ENCODE measurements around the gene EGR1. TPM values are rescaled to one million over a fixed set of nuclear protein-coding genes. Genes with fewer than 3 reads are reported as not detected.
"Not testable (repeated sequence)": the region's sequence is repeated elsewhere in the genome, so short reads cannot be mapped to it uniquely, and the experiment has no call there.

Gene EGR1
- total RNA-seq, 1 donor from 2014 or later, result 14.9 TPM

DNA sequence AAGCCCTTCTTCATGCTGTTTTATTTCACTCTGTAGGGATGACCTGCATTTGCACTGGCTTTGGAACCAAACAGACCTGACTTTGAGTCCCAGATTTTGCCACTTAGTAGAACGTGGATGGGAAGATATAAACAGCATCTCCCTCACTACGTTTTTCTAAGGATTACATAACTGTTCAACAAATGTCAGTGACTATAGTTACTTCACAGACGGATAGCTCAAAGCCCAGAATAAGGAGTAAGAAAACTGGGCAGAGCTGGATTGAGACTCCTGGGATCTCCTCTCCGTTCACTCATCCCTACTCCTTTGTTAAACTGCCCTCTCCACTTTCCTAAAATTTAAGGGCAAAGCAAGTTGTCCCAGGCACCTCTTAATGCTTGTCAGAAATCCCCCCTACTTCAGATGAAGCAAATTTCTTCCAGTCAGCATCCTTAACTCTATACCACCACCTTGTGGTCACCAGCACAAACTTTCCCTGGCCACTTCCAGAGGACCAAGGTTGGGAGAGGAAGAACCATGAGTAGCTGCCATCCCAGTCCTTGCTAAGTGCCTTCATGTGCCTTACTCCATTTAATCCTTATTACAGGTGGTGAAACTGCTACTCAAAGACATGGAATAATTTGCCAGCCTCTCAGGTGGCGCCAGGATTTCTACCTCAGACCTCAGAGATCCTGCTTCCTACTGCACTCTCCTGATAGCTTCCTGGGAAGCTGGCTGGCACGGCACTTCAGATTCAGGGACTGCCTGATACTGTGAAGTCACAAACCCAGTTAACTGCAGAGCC lies 38.4 kb downstream of the EGR1 start:
- intact Hi-C loops (cut with micrococcal nuclease), result loop anchor here (1.0 kb wide), 4 partner anchors 11 to 323 kb away; partner anchors contain the start of gene EGR1

DNA sequence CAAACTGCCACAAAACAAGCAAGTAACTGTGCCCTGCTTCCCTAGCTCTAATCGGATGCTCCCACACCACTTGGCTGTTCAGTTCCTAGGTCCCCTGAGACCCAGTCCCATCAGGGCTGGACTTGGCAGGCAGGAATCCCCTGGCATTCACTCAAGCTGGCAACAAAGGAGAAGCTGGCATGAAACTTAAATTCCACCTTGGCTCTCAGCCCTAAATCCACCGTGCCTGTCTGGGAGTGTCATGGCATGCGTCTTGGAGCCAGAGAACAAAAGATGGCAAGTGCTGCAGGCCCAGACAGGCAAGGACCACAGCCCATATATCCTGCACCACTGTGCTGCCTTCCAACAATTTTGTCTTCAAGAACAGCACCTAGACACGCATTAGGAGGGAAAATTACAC lies 39.5 kb downstream of the EGR1 start:
- intact Hi-C loops (cut with micrococcal nuclease), result no loop called here

DNA sequence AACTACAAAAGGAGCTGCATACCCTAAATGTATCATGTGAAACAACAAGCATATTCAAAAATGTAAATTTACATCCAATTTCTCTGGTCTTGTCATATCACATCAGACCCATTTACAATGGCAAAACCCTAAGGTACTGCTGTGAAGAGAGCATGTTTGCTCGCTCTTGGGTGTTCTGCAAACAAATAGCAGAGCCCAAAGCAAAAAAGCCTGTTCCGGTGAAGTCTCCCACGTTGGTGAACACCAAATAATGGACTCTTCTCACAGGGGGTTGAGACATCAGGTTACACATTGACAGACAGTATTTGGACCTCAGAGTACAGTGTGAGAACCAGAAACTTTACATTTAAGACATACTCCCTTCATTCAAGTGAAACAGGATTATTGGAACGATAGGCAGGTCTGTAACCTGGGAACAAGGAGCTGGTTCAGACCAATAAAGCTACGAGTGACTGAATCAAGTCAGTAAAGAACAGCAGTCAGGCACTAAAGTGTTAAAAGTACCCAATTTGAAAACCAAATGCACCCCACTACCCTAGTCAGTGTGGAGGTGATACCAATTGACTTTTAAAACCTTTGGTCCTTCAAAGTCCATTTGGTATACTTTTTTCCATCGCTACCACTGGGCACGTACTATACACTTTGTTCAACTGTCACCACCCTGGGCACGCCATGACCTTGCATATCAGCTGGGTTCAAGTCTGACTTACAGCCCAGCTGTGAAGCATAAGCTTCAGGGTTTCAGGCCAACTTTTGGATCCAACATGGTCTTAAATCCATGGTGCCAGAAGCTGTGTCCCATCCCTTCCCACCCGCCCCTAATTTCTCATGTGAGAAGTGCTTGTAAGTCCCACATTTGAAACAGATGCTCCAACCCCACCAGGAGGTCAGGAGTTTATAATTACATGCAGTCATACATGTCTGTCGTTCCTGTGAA lies 41.4 kb downstream of the EGR1 start:
- intact Hi-C loops (cut with micrococcal nuclease), result no loop called here

GRCh38 chr5:138507485-138507884 lies 42.2 kb downstream of the EGR1 start:
- intact Hi-C loops (cut with micrococcal nuclease), result not testable (repeated sequence)

DNA sequence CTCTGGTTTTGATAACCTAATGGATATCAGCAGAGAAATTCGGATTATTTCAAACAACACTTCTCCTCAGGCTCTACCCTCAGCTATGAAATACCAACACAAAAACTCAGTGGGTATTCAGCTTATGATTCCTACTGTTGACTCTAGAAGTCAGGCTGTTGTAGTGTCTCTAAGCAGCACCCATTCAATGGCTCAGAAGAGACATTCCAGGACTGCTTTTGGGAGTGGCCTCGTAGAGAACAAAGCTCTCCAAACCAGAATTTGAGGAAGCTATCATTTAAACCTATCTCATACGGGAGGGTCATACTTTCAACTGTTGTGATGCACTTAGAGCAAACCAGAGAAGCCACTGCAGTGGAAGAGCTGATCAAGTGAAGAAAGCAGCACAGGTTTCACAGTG lies 43.7 kb downstream of the EGR1 start:
- intact Hi-C loops (cut with micrococcal nuclease), result no loop called here

DNA sequence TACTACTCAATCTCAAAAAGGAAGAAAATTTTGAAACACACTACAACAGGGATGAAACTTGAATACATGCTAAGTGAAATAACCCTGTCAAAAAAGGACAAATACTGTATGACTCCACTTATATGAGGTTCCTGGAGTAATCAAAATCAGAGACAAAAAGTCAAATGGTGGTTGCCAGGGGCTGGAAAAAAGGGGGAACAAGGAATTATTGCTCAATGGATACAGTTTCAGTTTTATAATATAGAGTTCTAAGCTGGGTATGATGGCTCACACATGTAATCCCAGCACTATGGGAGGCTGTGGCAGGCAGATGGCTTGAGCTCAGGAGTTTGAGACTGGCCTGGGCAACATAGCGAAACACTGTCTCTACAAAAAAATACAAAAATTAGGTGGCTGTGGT lies 48.7 kb downstream of the EGR1 start:
- intact Hi-C loops (cut with micrococcal nuclease), result no loop called here

- intact Hi-C loops (cut with micrococcal nuclease), result no loop called here
Measured at GRCh38 chr5:138515556-138516245, 50.4 kb downstream of the EGR1 start.

GRCh38 chr5:138517437-138517836 lies 52.2 kb downstream of the EGR1 start:
- intact Hi-C loops (cut with micrococcal nuclease), result no loop called here

Other genes with a start within 250 kb of the EGR1 start
- gene GFRA3, start 190.9 kb upstream of the EGR1 start, total RNA-seq, result 0.10 and 0.17 TPM in 2 replicates
- gene CDC25C, start 133.7 kb upstream of the EGR1 start, total RNA-seq, result 7.5 and 9.1 TPM in 2 replicates
- 23.6 and 23.9 TPM in 2 replicates for gene FAM53C, start 127.2 kb upstream of the EGR1 start, total RNA-seq
- 63.9 and 68.5 TPM in 2 replicates for gene KDM3B, start 112.8 kb upstream of the EGR1 start, total RNA-seq
- 1.1 and 1.8 TPM in 2 replicates for gene REEP2, start 26.4 kb upstream of the EGR1 start, total RNA-seq
- 95.7 and 102 TPM in 2 replicates for gene ETF1, start 77.8 kb downstream of the EGR1 start, total RNA-seq
- gene HSPA9, start 109.9 kb downstream of the EGR1 start, total RNA-seq, result 191 and 201 TPM in 2 replicates

All from T-helper 1 cell treated with Interleukin-12 subunit alpha and Interleukin-12 subunit beta and Interleukin-4 antibody, amounts not matched to agents 30 ng/mL and 1 ng/mL, for 36 hours (primary cell).